ENCODE data around the gene CACNB4. TPM values are rescaled to one million over a fixed set of nuclear protein-coding genes. Genes with fewer than 3 reads are reported as not detected.
A peak's percentile ranks its signal among the peaks of the same experiment; 100 is the strongest.

CACNB4 gene
- total and polyA plus RNA-seq, 9 of the 15 experiments (the other 6 are each of a cell fraction or from before 2014, with no cell fraction given), result 0.01 to 0.20 (median 0.04) TPM; not detected in 1

DNA sequence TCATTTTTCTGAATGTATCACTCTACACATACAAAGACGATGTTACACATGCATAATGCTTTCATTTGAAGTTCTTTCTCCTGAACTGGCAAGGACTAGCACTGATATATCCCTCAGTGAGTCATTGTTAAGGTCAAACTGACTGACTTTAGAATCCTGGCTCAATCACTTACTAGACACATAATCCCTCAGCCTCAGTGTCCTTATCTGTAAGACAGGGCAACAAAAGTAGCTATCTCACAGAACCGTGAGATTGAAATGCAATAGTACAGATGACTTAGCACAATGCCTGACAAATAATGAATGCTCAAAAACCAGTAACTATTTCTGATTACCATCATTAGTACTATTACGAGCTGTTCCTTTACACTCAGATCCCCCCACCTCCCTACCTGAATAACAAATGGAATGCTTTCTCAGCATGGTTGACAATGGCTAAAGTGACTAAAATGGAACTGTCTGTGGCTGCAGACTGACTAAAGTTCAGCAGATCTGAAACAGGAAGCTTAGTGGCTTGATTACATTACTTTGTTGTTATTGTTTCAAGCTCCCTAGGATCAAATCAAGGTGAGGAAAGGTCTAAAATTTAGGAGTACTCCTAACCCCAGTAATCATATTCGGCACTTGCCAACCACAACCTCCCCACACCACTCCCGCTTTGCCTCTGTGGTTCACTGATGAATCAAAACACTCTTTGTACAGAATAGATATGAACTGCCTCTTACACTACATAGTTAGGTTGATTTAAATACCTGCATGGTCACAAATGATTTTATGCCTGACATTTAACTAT is 35.8 kb upstream of the CACNB4 start (continued):
- TF ChIP-seq, protein P1, sequence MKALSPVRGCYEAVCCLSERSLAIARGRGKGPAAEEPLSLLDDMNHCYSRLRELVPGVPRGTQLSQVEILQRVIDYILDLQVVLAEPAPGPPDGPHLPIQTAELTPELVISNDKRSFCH (CRISPR knock-in tag; IDR thresholded peaks at IDR 0.05), result no peak
- TF ChIP-seq, protein P1 (tag; IDR thresholded peaks at IDR 0.05), result peak; percentile 72; the same call in 1 of the 2 replicates
- TF ChIP-seq SMAD2 (IDR thresholded peaks at IDR 0.05; ENCODE audit: low read depth, low read length) (no peak), MAFG (tag; conservative IDR thresholded peaks at IDR 0.05) (peak; percentile 84), MAFF (IDR thresholded peaks at IDR 0.05; ENCODE audit: low read length) (peak; percentile 37; the same call in 1 of the 2 replicates), ZKSCAN8 (CRISPR knock-in tag; IDR thresholded peaks at IDR 0.05) (peak; percentile 34; the same call in 1 of the 2 replicates), CSDE1 (IDR thresholded peaks at IDR 0.05) (no peak), TCF7 (IDR thresholded peaks at IDR 0.05; ENCODE audit: borderline replicate concordance) (no peak; the same call in 1 of the 2 replicates), SMARCE1 (IDR thresholded peaks at IDR 0.05) (peak; percentile 76), FOSL1 (tag; conservative IDR thresholded peaks at IDR 0.05) (peak; percentile 95), MYC (IDR thresholded peaks at IDR 0.05; ENCODE audit: low read depth, low read length) (no peak), MYC (CRISPR knock-in tag; IDR thresholded peaks at IDR 0.05; ENCODE audit: borderline replicate concordance, low read depth) (no peak), TEAD1 (CRISPR knock-in tag; IDR thresholded peaks at IDR 0.05) (peak in 1 of 2 experiments; percentile 25; a peak in 1 of 4 replicates), RBM15 (IDR thresholded peaks at IDR 0.05; ENCODE audit: insufficient read depth, low read length) (no peak), CTBP1 (IDR thresholded peaks at IDR 0.05; ENCODE audit: borderline replicate concordance) (peak; percentile 28; the same call in 1 of the 2 replicates), ETV1 (tag; conservative IDR thresholded peaks at IDR 0.05; ENCODE audit: low read depth) (0 out of 2 replicates have a peak, but pooled peaks have one; percentile 32), NCOR1 (IDR thresholded peaks at IDR 0.05) (peak; percentile 75), CBFA2T3 (IDR thresholded peaks at IDR 0.05) (peak; percentile 94), ZNF444 (CRISPR knock-in tag; IDR thresholded peaks at IDR 0.05) (no peak)
- TF ChIP-seq, protein P2, sequence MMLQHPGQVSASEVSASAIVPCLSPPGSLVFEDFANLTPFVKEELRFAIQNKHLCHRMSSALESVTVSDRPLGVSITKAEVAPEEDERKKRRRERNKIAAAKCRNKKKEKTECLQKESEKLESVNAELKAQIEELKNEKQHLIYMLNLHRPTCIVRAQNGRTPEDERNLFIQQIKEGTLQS (IDR thresholded peaks at IDR 0.05), result peak; percentile 83
- TF ChIP-seq, protein P2 (CRISPR knock-in tag; conservative IDR thresholded peaks at IDR 0.05), result no peak
- TF ChIP-seq, protein P3, sequence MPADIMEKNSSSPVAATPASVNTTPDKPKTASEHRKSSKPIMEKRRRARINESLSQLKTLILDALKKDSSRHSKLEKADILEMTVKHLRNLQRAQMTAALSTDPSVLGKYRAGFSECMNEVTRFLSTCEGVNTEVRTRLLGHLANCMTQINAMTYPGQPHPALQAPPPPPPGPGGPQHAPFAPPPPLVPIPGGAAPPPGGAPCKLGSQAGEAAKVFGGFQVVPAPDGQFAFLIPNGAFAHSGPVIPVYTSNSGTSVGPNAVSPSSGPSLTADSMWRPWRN (IDR thresholded peaks at IDR 0.05; ENCODE audit: low read depth), result 0 out of 2 replicates have a peak, but pooled peaks have one; percentile 46
- TF ChIP-seq, protein P4, sequence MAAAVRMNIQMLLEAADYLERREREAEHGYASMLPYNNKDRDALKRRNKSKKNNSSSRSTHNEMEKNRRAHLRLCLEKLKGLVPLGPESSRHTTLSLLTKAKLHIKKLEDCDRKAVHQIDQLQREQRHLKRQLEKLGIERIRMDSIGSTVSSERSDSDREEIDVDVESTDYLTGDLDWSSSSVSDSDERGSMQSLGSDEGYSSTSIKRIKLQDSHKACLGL (CRISPR knock-in tag; IDR thresholded peaks at IDR 0.05; ENCODE audit: borderline replicate concordance, poor library complexity, severe bottlenecking), result no peak
- TF ChIP-seq, protein P5, sequence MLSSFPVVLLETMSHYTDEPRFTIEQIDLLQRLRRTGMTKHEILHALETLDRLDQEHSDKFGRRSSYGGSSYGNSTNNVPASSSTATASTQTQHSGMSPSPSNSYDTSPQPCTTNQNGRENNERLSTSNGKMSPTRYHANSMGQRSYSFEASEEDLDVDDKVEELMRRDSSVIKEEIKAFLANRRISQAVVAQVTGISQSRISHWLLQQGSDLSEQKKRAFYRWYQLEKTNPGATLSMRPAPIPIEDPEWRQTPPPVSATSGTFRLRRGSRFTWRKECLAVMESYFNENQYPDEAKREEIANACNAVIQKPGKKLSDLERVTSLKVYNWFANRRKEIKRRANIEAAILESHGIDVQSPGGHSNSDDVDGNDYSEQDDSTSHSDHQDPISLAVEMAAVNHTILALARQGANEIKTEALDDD (IDR thresholded peaks at IDR 0.05), result peak; percentile 90

All from K562 (cell line).